Esophagus (tissue), 2 donors: ENCODE data around the gene MRNIP. TPM values are rescaled to one million over a fixed set of nuclear protein-coding genes. Genes with fewer than 3 reads are reported as not detected.
"Not testable (repeated sequence)": the region's sequence is repeated elsewhere in the genome, so short reads cannot be mapped to it uniquely, and the experiment has no call there.

ENCODE experiments used
- H3K27ac ChIP-seq, 2 donors: one replicate each; pipeline ENCODE4 v1.5.1; 2013; ENCODE audit warnings: low read depth in 2 of 2, mild to moderate bottlenecking in 2 of 2, inconsistent platforms in 1 of 2, low read length in 1 of 2, moderate library complexity in 1 of 2
- H3K27me3 ChIP-seq, 2 donors: one replicate each; pipeline ENCODE4 v1.6.1; 2013; ENCODE audit warnings: low read length in 2 of 2, control low read depth in 1 of 2, mild to moderate bottlenecking in 1 of 2; ENCODE audit not compliant: insufficient read depth in 2 of 2, control insufficient read depth in 1 of 2
- H3K36me3 ChIP-seq, 2 donors: one replicate each; pipeline ENCODE4 v1.6.1; 2013; ENCODE audit warnings: low read length in 1 of 2; ENCODE audit not compliant: control insufficient read depth in 2 of 2, insufficient read depth in 2 of 2
- H3K4me1 ChIP-seq, 2 donors: one replicate each; pipeline ENCODE4 v1.6.1; 2013; ENCODE audit warnings: low read length in 1 of 2; ENCODE audit not compliant: control insufficient read depth in 2 of 2, insufficient read depth in 2 of 2
- H3K4me3 ChIP-seq, 2 donors: one replicate each; pipeline ENCODE4 v1.5.1; 2013; ENCODE audit warnings: low read length in 2 of 2, mild to moderate bottlenecking in 2 of 2, low read depth in 1 of 2, moderate library complexity in 1 of 2
- H3K9me3 ChIP-seq, 2 donors: one replicate each; pipeline ENCODE4 v1.6.1; 2013; ENCODE audit warnings: mild to moderate bottlenecking in 2 of 2, low read depth in 1 of 2, low read length in 1 of 2, moderate library complexity in 1 of 2; ENCODE audit not compliant: control insufficient read depth in 2 of 2, insufficient read depth in 1 of 2
- WGBS, 2 donors: extraction: QIAGEN DNeasy Blood & Tissue Kit; methylation state at CpG; one replicate each; pipeline ENCODE4 v1.1.7; 2013; 5-methylcytosine and 5-hydroxymethylcytosine counted together
- polyA plus RNA-seq, 2 donors: library from polyadenylated mRNA; stranded (reverse); fragments of 200-250 nt; gene quantifications; one replicate each; pipeline ENCODE4 v1.2.3, GENCODE V29; 2013
- donor health status: healthy with polysubstance abuse.
- donor health status: Bipolar disorder and iron deficiency.

MRNIP gene
- polyA plus RNA-seq, 2 donors: 12.2 to 31.5 TPM

GRCh38 chr5:179873588-179874110 lies 15.0 kb upstream of the MRNIP start:
- Histone ChIP-seq H3K27ac (no peak overlapping the region), H3K36me3 (peaks cover 44 to 63% of the 10 kb centered on the region in 2 donors), H3K27me3 (no peaks in the 10 kb centered on the region), H3K9me3 (no peaks in the 10 kb centered on the region), H3K4me3 (no peak overlapping the region), H3K4me1 (no peaks in the 10 kb centered on the region)
- 96 to 97% methylated on average over 7 of the region's 7 CpGs for WGBS, 2 donors

- Histone ChIP-seq H3K4me1 (no peaks in the 10 kb centered on the region), H3K36me3 (peaks cover 46 to 60% of the 10 kb centered on the region in 2 donors), H3K27ac (no peak overlapping the region), H3K27me3 (no peaks in the 10 kb centered on the region), H3K4me3 (no peak overlapping the region), H3K9me3 (peaks cover 0 to 2% of the 10 kb centered on the region in 2 donors)
- 92% methylated on average over 14 of the region's 14 CpGs for WGBS, 2 donors
These were observed 14.4 kb upstream of the MRNIP start for GRCh38 chr5:179872828-179873575.

GRCh38 chr5:179872055-179872827 lies 13.6 kb upstream of the MRNIP start:
- Histone ChIP-seq H3K36me3 (peaks cover 46 to 61% of the 10 kb centered on the region in 2 donors), H3K27ac (no peak overlapping the region), H3K27me3 (no peaks in the 10 kb centered on the region), H3K4me3 (no peak overlapping the region), H3K9me3 (peaks cover 0 to 2% of the 10 kb centered on the region in 2 donors), H3K4me1 (no peaks in the 10 kb centered on the region)
- 93% methylated on average over 14 to 16 of the region's 18 CpGs for WGBS, 2 donors

- H3K27me3 ChIP-seq, H3K4me1 ChIP-seq, H3K27ac ChIP-seq, H3K4me3 ChIP-seq, H3K9me3 ChIP-seq: not testable (repeated sequence)
- H3K36me3 ChIP-seq: peaks cover 46 to 65% of the 10 kb centered on the region in 2 donors
- 92 to 95% methylated on average over 13 to 14 of the region's 14 CpGs for WGBS, 2 donors
These were observed 12.9 kb upstream of the MRNIP start for GRCh38 chr5:179871533-179871932.

- Histone ChIP-seq H3K36me3 (peaks cover 41 to 65% of the 10 kb centered on the region in 2 donors), H3K27me3 (no peaks in the 10 kb centered on the region), H3K27ac (no peak overlapping the region), H3K4me3 (no peak overlapping the region), H3K4me1 (peaks cover 0 to 5% of the 10 kb centered on the region in 2 donors), H3K9me3 (peaks cover 0 to 2% of the 10 kb centered on the region in 2 donors)
- WGBS, 2 donors: 93% methylated on average over 3 of the region's 3 CpGs
These were observed 12.3 kb upstream of the MRNIP start for GRCh38 chr5:179870952-179871351.

- Histone ChIP-seq H3K36me3 (peaks cover 38 to 67% of the 10 kb centered on the region in 2 donors), H3K27me3 (no peaks in the 10 kb centered on the region), H3K9me3 (peaks cover 0 to 2% of the 10 kb centered on the region in 2 donors), H3K4me3 (no peak overlapping the region), H3K4me1 (peaks cover 0 to 7% of the 10 kb centered on the region in 2 donors), H3K27ac (no peak overlapping the region)
- 77 to 81% methylated on average over 14 to 17 of the region's 17 CpGs for WGBS, 2 donors
These were observed 11.8 kb upstream of the MRNIP start for GRCh38 chr5:179870403-179870903.

- H3K27me3 ChIP-seq: no peaks in the 10 kb centered on the region
- no peak overlapping the region for H3K27ac ChIP-seq
- peaks cover 38 to 64% of the 10 kb centered on the region in 2 donors for H3K36me3 ChIP-seq
- WGBS, 2 donors: 87 to 89% methylated on average over 16 of the region's 16 CpGs
- peaks cover 0 to 2% of the 10 kb centered on the region in 2 donors for H3K9me3 ChIP-seq
- H3K4me1 ChIP-seq: peaks cover 0 to 8% of the 10 kb centered on the region in 2 donors
- H3K4me3 ChIP-seq: no peak overlapping the region
These were observed 11.2 kb upstream of the MRNIP start for GRCh38 chr5:179869641-179870402.

GRCh38 chr5:179869101-179869500 lies 10.5 kb upstream of the MRNIP start:
- H3K27ac ChIP-seq: no peak overlapping the region

GRCh38 chr5:179868541-179868940 lies 9.9 kb upstream of the MRNIP start:
- peaks cover 31 to 61% of the 10 kb centered on the region in 2 donors for H3K36me3 ChIP-seq
- WGBS, 2 donors: 96 to 97% methylated on average over 14 of the region's 14 CpGs
- peaks cover 0 to 8% of the 10 kb centered on the region in 2 donors for H3K4me1 ChIP-seq
- no peak overlapping the region for H3K27ac ChIP-seq
- no peak overlapping the region for H3K4me3 ChIP-seq
- peaks cover 0 to 2% of the 10 kb centered on the region in 2 donors for H3K9me3 ChIP-seq
- no peaks in the 10 kb centered on the region for H3K27me3 ChIP-seq

More at GRCh38 chr5:179869101-179869500, 10.5 kb upstream of the MRNIP start:
- peaks cover 0 to 8% of the 10 kb centered on the region in 2 donors for H3K4me1 ChIP-seq
- H3K27me3 ChIP-seq: no peaks in the 10 kb centered on the region
- H3K4me3 ChIP-seq: no peak overlapping the region
- 89 to 95% methylated on average over 5 of the region's 5 CpGs for WGBS, 2 donors
- peaks cover 36 to 60% of the 10 kb centered on the region in 2 donors for H3K36me3 ChIP-seq
- peaks cover 0 to 2% of the 10 kb centered on the region in 2 donors for H3K9me3 ChIP-seq
